ENCODE measurements around the gene CHST3.

CHST3 gene

DNA sequence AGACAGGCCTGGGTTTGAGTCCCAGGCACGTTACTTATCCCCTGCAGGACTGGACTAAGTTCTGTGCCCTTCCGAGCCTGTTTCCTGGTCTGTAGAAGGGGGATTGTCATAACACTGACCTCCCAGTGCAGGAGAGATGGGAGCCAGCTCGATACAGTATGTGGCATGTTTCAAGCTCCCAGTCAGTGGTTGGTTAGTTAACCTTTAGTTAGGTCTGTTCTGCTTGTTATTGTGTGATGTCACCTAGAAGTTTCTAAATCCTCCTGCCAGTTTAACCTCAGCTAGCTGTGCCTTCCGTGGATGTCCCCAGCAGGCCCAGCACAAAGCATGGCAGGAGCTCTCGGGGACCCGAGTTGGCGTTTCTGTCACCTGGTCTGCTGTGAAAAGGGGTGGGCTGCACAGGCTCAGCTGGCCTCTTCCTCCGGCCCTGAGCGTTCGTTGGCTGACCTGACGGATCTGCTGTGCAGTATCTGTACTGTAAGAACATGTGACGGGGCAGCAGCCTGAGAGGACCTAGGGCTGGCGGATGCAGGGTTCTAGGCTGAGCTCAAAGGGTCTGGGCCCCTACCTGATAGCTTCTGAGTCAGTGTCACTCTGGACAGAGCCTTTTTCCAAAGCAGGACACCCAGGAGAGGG lies 71.2 kb downstream of the CHST3 start:
- DNase-seq, result no peak

DNA sequence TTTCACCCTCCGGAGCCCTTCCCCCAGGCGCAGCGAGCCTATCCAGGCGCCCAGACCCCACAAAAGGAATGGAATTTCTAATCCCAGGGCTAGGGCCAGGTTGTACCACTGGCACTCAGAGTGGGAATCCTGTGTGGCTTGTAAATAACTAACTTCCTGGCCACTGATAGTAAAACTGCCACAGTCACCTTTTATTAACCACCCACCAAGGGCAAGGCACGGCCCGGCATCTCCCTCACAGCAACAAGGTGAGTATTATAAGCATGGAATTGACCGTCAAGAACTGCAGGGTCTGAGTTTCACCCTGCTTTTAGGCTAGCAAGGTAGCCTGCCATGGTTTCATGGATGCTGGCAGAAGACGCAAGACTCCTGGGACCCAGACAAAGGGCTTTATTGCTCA lies 73.1 kb downstream of the CHST3 start:
- DNase-seq, result no peak

- no peak for DNase-seq
Observed at GRCh38 chr10:72037811-72038210, 73.6 kb downstream of the CHST3 start.

DNA sequence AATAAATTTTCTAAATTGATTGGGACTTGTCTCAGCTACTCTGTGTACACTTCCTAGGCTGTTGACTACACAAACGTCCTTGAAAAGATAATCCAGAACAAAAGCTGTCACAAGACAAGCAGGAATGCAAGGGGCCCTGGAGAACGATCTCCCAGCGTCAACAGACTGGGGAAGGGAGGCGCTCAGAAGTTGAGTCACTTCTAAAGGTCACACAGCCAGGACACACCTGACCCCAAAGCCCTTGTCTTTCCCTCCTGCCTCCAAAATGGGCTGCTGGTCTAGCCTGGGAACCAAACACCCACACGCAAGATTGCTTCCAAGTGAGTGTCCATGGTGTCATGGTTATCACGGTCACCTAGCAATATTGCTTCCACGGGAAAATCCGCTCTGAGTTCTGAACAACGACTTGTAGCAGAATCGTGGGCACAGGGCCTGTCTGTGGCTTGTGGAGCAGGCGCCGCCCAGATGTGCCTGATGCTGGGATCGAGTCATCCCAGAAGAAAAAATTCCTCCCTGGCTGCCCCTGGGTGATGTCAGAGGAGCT lies 74.3 kb downstream of the CHST3 start:
- no peak for DNase-seq

DNA sequence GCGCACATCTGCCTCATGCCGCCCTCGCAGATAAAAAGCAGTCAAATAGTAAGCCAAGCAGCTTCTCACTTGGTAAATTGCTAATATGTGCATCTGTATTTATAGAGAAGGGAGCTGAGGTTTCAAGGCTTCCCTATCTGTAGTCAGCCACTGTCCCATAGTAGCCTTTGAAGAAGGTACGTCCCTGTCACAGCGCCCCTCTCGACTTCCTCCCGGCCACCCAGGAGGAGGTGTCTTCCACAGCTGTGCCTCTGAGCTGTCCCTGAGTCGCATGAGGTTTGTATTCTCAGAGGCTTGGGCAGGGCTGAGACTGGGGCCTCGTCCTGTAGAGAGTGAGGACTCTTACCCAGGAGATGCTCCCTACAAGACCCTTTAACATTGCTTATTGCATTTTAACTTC lies 75.2 kb downstream of the CHST3 start:
- DNase-seq, result no peak

DNA sequence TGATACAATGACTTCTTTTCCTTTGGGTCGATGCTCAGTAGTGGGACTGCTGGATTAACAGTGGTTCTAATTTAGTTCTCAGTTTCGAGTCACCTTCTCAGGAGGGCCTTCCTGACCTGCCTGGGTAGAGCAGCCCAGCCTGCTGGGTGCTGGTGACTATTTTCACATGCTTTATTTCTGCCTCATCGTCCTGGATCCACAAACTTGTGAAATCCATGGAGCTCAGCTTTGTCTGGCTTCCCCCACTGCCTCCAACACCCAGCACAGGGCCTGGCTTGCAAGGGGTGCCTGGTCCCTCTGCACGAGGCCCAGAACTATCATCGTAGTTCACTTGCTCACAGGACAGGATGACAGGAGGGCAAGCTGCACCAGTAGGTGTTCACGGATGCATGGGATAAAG lies 77.3 kb downstream of the CHST3 start:
- no peak for DNase-seq

- no peak for DNase-seq
Observed at GRCh38 chr10:72043016-72043834, 79.0 kb downstream of the CHST3 start.

DNA sequence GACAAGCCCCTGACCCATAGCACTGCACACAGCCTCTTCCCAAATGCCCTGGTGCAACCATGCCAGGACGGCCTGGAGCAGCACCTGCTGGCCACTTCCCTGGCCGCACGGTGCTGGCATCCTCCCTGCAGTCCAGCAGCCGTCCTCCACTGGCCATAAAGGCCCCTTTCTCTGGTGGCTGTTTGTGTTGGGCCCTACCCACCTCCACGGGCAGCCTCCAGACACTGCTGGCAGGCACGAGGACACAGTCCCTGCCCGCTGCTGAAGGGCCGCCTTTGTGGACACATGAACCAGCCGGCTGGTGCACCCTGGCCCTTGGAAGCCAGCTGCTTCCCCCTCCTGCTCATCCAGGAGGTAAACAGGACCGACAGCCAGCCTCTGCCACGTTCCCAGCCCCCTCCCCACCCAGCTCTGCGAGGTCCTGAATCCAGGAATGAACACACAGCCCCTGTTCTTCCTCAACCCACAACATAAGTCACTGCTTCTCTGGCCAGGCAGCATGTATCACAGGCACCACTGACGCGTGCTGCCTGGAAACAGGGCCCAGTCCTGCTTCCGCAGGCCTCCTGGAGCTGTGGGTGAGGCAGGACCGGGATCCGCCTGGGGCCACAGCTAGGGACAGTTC lies 80.3 kb downstream of the CHST3 start:
- DNase-seq, result no peak

GRCh38 chr10:72045586-72045985 lies 81.4 kb downstream of the CHST3 start:
- no peak for DNase-seq

GRCh38 chr10:72048450-72049124 lies 84.4 kb downstream of the CHST3 start:
- peak; percentile 85 for DNase-seq

- DNase-seq, result no peak
Observed at GRCh38 chr10:72049472-72049871, 85.3 kb downstream of the CHST3 start.

DNA sequence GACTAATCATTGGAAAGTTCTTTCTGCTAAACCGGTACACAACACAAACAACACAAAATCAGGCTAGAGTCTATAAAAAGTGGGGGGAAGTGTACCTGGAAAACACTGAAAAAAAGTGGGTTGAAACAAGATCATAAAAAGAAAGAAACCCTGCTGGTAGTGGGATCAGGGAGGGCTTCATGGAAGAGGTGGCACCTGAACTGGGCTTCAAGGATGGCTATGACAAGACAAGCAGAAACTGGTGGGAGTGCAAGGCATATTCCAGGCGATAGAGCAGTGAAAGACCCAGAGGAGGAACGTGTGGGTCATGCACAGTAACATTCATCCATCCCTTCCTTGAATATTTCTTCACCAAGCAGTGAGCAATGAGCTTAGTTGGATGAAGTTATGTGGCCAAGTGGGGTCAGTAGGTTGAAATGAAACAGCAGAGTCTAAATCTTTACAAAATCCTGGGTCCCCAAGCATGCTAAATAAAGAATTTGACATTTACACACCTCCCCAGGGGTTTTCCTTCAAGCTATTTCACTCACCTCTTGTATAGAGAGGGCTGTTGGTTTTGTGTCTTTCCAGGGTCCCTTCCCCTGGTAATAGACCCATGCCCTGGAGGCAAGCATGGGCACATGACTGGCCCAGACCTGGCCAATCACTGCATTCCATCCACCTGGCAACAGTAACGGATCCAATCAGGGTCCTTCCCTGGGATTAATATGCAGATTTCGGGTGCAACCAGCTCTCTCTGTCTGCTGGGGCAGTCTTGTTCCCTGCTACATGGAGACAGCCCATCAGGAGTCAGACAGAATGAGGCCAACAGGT lies 86.0 kb downstream of the CHST3 start:
- no peak for DNase-seq

GRCh38 chr10:72050873-72051272 lies 86.7 kb downstream of the CHST3 start:
- DNase-seq, result no peak

- DNase-seq, result no peak
Observed at GRCh38 chr10:72053690-72054089, 89.5 kb downstream of the CHST3 start.

DNA sequence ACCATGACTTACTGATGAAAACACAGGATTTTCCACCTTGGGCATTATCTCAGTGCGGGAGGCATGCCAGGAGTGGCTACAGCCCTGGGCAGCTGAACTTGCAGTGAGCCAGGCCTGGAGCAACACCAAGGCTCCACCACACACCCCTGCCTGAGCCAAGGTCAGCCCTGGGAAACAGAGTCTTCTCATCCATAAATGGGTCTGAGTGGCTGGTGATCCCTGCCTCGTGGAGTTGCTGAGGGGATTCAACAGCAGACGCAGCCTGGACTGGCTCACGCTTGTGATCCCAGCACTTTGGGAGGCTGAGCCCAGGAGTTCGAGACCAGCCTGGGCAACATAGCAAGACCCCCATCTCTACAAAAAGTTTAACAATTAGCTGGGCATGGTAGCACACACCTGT lies 91.9 kb downstream of the CHST3 start:
- DNase-seq, result no peak

- no peak for DNase-seq
Observed at GRCh38 chr10:72056932-72057751, 92.9 kb downstream of the CHST3 start.

DNA sequence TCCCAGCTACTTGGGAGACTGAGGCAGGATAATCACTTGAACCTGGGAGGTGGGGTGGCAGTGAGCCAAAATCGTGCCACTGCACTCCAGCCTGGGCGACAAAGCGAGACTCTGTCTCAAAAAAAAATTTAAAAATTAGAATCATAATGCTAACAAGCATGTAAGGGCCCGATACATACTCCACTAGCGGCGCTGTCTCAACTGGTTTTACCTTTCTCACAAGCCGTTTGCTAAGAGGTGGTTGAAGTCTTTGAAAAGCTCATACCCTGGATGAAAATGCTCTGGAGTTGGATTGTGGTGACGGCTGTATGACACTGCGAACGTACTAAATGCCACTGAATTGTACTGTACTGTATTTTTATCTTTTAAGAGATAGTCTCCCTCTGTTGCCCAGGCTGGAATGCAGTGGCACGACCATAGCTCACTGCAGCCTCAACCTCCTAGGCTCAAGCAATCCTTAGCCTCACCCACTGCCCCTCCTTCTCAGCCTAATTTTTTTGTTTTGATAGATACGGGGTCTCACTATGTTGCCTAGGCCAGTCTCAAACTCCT lies 94.2 kb downstream of the CHST3 start:
- DNase-seq, result no peak

DNA sequence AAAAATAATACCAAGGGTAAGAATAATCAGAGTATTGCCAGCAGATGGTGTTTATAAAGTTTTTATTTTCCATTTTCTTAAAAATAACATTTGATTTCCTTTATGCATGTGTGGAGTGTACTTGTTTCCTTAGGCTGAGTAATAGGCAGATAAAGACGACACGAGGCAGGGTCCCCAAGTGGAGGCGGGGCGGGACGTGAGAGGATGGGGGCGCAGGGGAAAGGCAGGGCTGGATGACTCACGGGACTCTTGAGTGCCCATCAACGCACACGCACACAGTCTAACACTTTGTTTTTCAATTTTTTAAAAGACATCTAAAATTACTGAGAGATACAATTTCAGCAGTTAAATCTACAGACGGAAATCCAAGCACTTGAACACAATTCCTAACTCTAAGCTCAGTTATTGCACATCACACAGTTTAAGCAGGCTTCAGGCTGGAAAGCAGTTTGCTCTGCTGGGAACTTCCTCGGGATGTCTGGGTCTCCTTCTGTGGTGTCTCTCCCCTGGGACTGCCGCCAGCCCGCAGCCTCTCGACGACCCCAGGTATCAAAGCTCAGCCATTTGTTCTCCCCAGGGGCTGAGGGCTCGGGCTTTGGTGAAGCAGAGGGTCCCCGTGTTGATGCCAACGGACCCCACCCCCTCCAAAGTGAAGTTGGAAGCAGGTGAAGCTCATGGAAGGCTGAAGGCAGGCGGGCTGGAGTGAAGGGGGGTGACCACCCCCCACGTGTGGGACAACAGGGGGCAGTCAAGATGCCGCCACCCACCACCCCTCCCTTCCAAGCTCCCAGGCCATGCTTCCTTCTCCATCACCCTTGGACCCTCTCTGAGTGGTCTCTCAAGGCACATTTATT lies 95.0 kb downstream of the CHST3 start:
- no peak for DNase-seq

GRCh38 chr10:72059843-72060822 lies 95.9 kb downstream of the CHST3 start:
- no peak for DNase-seq

Data from T-helper 9 cell (primary cell).